Astrocyte of the spinal cord (primary cell): ENCODE data around the gene IGSF11.
"Not testable (repeated sequence)": the region's sequence is repeated elsewhere in the genome, so short reads cannot be mapped to it uniquely, and the experiment has no call there.

Source experiments
- DNase-seq: peaks from one replicate; pipeline ENCODE4 v3.0.0; 2011; ENCODE audit warnings: low read depth, low spot score
- H3K4me3 ChIP-seq: 2 replicates; pipeline ENCODE4 v1.5.1; 2011; ENCODE audit warnings: low read depth, mild to moderate bottlenecking, low read length, moderate library complexity
- in situ Hi-C: cut with HindIII; loops from 2 replicates; pipeline ENCODE4 v1.10.0; 2017; ENCODE audit warnings: low sequenced_read_pairs
- TF ChIP-seq, protein P1 (sequence below): IDR thresholded peaks from 2 replicates; pipeline ENCODE4 v1.5.1; 2012; ENCODE audit warnings: low read depth, mild to moderate bottlenecking, low read length, inconsistent platforms

Gene IGSF11, protein sequence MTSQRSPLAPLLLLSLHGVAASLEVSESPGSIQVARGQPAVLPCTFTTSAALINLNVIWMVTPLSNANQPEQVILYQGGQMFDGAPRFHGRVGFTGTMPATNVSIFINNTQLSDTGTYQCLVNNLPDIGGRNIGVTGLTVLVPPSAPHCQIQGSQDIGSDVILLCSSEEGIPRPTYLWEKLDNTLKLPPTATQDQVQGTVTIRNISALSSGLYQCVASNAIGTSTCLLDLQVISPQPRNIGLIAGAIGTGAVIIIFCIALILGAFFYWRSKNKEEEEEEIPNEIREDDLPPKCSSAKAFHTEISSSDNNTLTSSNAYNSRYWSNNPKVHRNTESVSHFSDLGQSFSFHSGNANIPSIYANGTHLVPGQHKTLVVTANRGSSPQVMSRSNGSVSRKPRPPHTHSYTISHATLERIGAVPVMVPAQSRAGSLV

DNA sequence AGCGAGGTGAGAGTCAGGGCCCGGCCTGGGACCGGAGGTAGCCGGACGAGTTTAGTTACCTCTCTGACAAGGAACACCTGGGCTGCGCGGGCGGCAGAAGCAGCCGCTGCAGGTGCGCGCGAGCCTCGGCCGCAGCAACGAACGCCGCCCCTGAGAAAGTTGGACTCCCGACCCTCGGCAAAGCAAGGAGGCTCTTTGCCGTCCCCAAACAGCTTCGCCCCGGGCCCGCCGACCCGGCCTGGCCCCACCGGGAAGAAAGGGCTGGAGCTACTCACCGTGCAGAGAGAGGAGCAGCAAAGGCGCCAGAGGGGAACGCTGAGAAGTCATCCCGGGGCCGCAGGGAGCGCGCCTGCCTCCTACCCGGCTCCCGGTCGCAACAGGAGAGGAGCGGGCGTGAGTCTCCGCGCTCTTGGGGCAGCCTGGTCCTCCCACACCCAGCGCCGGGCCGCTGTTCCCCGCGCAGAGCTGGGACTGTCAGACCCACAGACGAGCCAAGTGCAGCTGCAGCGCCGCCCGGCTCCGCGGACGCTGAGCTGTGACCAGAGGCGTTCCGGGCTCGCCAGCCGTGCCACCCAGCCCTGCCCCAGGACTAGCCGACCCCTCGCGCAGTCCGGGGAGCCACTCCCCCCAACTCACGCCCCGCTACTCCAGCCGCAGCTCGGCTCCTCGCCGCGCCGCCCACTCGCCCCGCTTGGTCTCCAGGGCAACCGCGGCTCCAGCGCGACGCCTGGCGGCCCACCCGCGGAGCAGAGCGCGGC is at the start of gene IGSF11:
Gene IGSF11 (minus strand): TSS at position 591 of the 758 bp plus-strand sequence. CDS start 264 bp downstream, at position 327.
- peak within 1 kb of the TSS; percentile 29 for H3K4me3 ChIP-seq
- in situ Hi-C loops: no loop called here
- DNase-seq: peak; percentile 39
- TF ChIP-seq, protein P1, sequence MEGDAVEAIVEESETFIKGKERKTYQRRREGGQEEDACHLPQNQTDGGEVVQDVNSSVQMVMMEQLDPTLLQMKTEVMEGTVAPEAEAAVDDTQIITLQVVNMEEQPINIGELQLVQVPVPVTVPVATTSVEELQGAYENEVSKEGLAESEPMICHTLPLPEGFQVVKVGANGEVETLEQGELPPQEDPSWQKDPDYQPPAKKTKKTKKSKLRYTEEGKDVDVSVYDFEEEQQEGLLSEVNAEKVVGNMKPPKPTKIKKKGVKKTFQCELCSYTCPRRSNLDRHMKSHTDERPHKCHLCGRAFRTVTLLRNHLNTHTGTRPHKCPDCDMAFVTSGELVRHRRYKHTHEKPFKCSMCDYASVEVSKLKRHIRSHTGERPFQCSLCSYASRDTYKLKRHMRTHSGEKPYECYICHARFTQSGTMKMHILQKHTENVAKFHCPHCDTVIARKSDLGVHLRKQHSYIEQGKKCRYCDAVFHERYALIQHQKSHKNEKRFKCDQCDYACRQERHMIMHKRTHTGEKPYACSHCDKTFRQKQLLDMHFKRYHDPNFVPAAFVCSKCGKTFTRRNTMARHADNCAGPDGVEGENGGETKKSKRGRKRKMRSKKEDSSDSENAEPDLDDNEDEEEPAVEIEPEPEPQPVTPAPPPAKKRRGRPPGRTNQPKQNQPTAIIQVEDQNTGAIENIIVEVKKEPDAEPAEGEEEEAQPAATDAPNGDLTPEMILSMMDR: no peak

DNA sequence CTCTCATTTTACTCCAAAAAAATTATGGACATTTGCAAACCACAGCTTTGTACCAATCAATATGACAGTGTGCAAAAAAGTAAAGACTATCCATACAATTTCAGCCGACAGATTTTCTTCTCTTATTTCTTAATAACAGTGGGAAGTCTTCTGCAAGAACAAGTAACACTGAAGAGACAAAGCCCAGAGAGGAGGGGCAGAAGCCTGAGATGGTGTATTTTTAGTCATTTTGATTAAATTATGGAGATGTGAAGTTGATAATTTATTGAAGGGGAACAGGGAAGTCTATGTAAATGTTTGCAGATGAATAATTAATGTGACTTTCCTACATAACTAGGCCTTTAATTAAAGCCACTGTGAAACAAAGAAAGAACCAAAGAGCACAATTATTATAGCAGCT is 45.7 kb upstream of the IGSF11 start:
- no peak for DNase-seq
- no peak overlapping the region for H3K4me3 ChIP-seq
- TF ChIP-seq, protein P1: no peak
- in situ Hi-C loops: no loop called here

DNA sequence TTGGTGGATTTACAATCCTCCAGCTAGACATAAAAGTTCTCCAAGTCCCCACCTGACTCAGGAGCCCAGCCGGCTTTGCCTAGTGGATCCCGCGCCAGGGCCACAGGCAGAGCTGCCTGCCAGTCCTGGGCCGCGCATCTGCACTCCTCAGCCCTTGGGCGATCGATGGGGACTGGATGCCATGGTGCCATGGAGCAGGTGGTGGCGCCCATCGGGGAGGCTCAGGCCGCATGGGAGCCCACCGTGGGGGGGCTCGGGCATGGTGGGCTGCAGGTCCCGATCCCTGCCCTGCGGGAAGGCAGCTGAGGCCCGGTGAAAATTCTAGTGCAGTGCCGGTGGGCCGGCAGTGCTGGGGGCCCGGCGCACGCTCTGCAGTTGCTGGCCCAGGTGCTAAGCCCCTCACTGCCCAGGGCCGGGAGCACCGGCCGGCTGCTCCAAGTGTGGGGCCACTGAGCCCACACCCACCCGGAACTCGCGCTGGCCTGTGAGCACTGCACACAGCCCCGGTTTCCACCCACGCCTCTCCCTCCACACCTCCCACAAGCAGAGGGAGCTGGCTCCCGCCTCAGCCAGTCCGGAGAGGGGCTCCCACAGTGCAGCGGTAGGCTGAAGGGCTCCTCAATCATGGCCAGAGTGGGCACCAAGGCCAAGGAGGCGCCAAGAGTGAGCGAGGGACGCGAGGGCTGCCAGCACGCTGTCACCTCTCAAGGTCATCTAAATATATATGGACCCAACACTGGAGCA is 38.8 kb upstream of the IGSF11 start:
- TF ChIP-seq, protein P1: no peak
- no peak for DNase-seq
- in situ Hi-C loops: no loop called here
- H3K4me3 ChIP-seq: no peak overlapping the region

DNA sequence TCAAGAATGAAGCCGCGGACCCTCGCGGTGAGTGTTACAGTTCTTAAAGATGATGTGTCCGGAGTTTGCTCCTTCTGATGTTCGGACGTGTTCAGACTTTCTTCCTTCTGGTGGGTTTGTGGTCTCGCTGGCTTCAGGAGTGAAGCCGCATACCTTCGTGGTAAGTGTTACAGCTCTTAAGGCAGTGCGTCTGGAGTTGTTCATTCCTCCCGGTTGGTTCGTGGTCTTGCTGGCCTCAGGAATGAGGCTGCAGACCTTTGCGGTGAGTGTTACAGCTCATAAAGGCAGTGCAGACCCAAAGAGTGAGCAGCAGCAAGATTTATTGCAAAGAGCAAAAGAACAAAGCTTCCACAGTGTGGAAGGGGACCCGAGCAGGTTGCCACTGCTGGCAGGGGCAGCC is 37.8 kb upstream of the IGSF11 start:
- H3K4me3 ChIP-seq, DNase-seq, in situ Hi-C loops: not testable (repeated sequence)

DNA sequence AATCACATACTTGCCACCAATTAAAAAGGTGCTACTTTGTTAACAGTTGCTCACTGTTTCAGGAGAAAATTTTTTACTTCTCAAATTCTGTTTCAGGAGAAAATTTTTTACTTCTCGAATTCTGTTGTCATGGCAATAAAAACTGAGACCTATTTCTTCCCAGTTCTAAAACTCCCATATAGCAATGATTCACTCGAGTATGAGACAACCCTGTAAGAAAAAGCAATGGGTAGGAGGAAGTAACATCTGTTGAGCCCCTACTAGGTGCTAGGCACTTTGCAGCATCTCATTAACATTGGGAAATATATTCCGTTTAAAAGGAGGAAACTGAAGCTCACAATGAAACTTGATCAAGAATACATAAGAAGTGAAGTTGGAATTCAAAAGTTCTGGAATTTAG is 35.1 kb upstream of the IGSF11 start:
- H3K4me3 ChIP-seq: no peak overlapping the region
- no peak for DNase-seq
- in situ Hi-C loops: no loop called here
- TF ChIP-seq, protein P1: no peak

DNA sequence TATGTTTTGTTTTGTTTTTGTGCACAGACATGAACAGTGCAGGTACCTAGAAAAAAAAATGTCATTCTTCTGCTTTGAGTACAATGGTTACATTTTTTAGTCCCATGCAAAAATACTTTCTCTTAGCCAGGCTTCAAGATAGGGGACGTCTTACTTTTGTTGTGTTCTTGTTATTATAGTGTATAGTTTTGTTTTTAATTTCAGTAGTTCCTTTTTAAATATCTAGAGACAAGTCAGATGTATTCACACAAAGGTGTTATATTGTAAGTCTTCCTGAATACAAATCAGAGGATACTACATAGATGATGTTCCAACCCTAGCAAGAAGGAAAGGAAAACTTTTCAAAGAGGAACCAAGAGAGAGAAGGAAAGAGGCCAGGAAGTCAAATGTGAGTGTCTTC is 28.8 kb upstream of the IGSF11 start:
- no peak overlapping the region for H3K4me3 ChIP-seq
- in situ Hi-C loops: no loop called here
- TF ChIP-seq, protein P1: no peak
- no peak for DNase-seq
